CD4-positive, alpha-beta T cell treated with Interleukin-21 for 1 hour (primary cell): ENCODE results near the gene SLC37A1.

ENCODE experiments used
- DNase-seq: peaks from one replicate; pipeline ENCODE4 v3.0.0-alpha.2; 2020

SLC37A1 gene

DNA sequence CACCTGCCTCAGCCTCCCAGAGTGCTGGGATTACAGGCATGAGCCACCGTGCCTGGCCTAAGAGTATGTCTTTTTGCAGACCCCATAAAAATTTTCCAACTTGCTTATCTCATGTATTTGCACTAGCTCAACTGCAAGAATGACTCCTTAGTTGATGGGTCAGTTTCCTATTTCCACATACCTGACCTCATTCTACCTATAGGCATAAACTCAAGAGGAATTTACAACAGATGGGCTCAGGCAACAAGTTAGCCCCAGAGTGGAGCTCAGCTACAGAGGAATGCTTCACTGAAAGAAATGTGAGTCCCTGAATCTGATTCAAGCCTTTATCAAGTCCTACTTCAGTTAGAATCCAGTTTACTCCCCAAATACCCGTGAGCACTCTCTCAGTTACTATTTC lies 5.3 kb upstream of the SLC37A1 start:
- no peak for DNase-seq

DNA sequence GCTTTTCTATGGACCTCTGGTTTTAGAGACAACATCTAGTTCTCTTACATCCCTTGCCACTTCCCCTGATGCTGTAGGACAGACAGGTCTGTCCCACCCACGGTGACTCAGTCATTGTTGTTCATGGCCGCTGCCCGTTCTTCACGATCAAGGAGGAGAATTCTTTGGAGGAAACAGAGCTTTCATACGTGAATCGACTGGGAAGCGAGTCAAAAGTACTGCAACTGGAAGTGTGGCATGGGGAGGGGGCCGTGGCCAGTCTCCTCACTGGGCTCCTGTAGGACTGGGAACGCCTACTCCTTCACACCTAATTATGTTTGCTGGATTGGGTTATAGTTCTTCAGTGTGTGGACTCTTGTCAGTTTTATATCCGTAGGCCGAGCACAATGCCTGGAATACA lies 4.4 kb upstream of the SLC37A1 start:
- no peak for DNase-seq

- no peak for DNase-seq
Measured at GRCh38 chr21:42512346-42513034, 1.2 kb upstream of the SLC37A1 start.

DNA sequence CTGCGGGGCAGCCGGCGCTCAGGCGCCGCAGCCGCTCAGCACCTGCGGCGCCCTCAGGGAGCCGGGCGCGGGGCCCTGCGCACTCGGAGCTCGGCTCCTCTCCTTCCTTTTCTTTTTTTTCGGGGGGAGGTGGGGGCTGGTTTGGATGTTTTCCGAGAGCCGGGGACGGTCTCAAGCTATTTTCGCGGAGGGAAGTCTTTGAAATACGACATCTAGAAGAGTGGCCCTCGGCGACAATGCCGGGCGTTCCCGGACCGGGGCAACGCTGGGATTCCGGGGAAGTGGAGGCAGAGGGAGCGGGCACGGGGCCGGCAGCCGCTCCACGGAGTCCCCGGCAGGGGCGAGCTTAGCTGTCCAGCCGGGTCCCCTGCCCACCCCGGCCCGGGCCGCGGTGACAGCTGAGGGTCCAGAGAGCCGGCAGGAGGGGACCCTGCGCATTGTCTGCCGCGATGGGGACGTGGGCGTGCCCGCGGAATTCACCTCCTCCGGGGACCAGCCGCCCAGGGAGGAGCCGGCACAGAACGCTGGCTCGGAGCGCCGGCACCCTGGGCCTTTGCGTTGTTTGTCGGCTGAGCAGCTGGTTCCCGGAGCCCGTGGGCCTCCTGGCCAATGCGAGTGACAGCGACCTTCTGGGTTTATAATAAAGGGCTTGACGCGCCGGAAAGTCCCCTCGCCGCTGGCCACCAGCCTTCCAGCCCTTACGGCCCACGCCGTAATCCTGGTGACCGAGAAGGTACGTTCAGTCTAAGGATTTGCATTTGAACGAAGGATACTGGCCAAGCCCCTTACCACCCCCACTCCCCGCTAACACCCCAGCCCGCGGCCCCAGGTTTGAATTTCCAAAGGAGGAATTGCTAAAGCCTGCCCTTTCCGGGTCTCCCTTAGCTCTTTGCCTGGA lies 582 bp downstream of the SLC37A1 start:
- DNase-seq: peak; percentile 66

DNA sequence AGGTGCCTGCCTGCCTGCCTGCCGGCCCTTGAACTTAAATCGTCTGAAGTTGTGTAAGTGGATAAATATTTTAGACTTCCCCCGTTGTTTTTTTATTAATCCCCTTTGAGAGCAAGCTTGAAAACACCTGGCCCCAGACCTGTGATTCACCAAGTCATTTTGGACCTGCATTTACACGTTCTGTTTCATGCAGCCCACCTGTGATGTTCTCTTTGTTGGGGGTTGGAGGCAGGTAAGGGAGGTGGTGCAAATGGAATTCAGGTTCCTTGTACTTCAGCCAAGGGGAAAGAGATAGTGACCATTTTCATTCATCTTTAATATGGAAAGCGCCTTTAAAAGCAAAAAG lies 1.2 kb downstream of the SLC37A1 start:
- no peak for DNase-seq

GRCh38 chr21:42515708-42516502 lies 2.3 kb downstream of the SLC37A1 start:
- no peak for DNase-seq

DNA sequence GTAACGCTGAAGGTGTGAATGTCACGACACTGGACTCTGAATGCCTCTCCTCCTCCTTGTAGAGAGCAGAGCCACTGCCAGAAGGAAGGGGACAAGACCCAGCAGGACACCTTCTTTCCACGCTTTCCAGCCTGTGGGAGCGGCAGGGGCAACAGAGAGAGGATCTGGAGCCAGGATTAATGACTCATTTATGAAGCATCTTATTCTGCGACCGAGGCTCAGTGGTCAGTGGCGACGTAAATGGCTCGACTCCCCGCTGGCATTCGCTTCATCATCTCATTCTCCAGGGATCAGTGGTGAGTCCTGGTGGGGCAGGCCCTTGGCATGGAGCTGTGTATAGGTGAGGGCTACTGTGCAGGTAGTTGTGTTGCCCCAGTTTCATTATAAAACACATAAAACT lies 4.6 kb downstream of the SLC37A1 start:
- DNase-seq: no peak

GRCh38 chr21:42518626-42519025 lies 5.0 kb downstream of the SLC37A1 start:
- no peak for DNase-seq

- no peak for DNase-seq
Measured at GRCh38 chr21:42520628-42521253, 7.1 kb downstream of the SLC37A1 start.

GRCh38 chr21:42521384-42521783 lies 7.7 kb downstream of the SLC37A1 start:
- no peak for DNase-seq

- DNase-seq: no peak
Measured at GRCh38 chr21:42521805-42522204, 8.2 kb downstream of the SLC37A1 start.

DNA sequence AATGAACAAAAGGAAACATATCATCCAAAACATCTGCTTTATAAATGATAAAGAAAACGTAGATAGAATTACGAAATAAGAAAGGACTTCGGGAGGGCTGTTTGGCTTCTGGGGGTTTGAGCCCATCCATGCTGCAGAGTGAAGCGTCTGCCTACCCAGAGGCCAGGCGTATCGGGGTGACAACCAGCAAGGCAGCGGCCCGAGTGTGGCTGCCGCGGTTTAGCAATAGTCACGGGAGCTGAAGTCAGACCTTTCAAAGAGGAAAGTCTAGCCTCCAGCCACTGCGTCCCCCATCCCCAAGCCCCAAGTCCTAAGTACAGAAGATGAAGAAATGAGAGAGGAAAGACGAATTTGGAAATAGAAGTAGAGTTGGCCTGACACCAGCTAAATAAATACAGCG lies 8.6 kb downstream of the SLC37A1 start:
- DNase-seq: no peak

- no peak for DNase-seq
Measured at GRCh38 chr21:42522771-42523170, 9.1 kb downstream of the SLC37A1 start.

- DNase-seq: no peak
Measured at GRCh38 chr21:42523211-42523610, 9.6 kb downstream of the SLC37A1 start.

GRCh38 chr21:42523941-42524340 lies 10.3 kb downstream of the SLC37A1 start:
- no peak for DNase-seq

DNA sequence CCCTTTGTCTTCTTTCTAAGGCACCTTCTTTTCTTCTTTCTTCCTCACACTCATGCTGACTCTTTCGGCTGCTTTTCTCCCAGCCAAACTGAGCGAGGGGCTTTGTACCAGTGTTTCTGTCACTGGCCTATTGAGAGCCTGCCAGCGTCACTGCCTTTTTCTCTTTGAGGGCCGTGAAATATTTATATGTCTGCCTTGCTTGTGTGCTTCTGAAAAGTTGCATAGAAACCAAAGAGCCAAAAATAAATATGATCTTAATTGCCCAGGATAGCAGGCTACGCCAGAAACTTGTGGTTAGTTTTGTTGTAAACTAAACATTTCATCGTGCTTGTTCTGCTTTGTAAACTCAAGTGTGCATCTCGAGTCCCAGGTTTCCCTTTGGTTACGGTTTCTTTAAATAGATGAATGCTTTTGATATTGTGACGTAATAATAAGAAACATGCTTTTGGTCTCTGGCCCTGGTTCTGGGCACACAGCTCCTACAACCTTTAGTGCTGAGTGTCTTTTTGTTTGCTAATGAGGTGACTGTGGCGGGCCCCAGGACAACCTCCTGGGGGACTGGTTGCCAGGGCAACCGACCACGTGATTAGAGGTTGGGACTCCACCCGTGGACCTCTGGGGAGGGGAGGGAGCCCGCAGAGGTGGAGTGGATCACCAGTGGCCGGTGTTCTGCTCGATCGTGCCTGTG lies 10.8 kb downstream of the SLC37A1 start:
- DNase-seq: peak; percentile 72

GRCh38 chr21:42525029-42525581 lies 11.5 kb downstream of the SLC37A1 start:
- peak; percentile 11 for DNase-seq

DNA sequence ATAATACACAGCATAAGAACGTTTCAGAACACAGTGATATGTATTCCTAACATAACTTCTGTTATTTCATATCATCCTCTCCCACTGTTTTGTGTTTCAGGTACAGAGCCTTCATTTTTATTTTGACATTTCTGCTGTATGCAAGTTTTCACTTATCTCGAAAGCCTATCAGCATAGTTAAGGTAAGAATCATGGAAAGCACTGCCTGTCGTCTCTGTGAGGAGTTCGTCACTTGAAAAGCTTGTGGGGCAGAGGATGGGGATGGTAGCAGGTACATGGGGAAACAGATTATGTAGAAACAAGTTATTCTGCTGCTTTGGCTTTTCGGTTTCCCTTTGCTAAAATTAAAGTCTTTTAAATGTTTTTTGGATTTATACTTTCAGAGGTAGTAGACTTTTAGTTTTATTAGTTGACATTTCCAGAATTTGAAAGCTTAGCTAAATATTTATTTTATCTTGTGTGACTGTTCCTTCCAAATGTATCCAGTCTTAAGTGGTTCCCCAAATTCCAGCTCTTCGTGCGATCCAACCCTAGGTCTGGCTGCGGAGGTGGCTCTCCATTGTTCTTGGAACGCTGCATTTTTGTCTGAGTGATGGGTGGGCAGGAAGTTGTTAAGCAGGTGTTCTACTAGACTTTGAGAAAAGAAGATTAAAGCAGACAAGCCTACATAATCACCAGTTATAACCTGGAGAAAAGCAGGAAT lies 12.2 kb downstream of the SLC37A1 start:
- DNase-seq: no peak

DNA sequence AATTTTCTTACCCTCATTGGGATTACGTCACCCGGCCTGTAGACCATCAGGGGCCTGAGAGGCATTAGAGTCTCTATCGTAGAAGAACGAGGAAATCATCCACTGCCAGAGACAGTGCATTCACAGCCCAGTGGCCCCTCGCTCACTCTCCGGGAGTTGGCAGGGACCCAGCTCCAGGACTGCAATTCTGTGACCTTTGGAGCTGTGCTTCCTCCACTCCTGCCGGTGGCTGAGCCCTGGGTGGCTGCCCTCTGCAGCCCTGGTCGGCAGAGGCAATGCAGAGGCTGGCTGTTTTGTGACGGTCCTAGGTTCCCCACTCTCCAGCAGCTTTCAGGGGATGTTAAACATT lies 12.7 kb downstream of the SLC37A1 start:
- DNase-seq: no peak

DNA sequence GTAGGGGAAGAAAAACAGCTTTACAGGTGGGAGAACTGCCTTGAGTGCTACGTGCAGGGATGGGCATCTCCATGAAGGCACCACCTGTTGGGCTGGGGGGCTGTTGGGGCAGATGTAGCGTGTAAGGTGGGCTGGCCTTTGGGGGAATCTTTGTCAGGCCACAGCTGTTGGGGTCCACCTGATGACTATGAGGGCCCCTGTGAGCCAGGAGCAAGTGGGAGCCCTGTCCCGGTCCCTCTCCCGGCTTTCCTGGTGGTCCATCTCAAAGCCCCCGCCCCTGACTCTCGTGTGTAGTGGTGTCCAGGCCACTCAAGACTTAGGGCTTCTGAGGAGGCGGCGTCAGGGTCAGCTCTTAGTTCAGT lies 13.5 kb downstream of the SLC37A1 start:
- no peak for DNase-seq

DNA sequence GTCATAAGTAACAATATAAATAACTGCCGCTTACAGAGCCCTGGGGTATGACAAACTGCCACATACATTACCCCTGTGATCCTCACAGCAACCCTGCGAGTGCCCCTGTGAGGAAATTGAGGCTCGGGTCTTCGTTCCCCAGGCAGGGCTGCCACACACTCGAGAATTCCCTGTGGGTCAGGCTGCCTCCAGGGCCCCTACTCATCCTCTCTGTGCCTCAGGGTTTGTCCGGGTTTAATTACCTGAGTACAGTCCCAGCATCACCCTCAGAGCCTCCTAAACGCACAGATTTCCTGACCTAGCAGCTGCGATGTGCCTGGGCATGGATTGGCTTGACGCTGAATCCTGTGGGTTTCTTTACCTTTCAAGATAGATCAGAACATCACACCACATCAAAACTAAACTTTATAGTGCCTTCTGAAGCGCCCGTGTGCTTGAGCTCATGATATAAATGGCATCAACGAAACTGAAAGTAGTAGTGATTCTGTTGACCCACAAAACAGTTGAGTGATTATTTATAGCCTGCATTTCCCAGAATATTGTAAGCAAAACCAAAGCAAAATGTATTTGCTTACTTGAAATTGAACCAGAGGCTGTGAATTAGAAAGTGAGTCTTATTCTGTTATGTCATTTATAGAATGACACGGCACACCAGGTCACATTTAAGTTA lies 14.0 kb downstream of the SLC37A1 start:
- DNase-seq: peak; percentile 87
